Epidermal melanocyte (primary cell): Measurements from ENCODE around the gene FAM83D.
"Not testable (repeated sequence)": the region's sequence is repeated elsewhere in the genome, so short reads cannot be mapped to it uniquely, and the experiment has no call there.

Experiments used
- DNase-seq: peaks from one replicate; pipeline ENCODE4 v3.0.0; 2011; ENCODE audit warnings: low spot score; ENCODE audit not compliant: insufficient read length

Gene FAM83D

GRCh38 chr20:38932457-38933120 lies 6.4 kb downstream of the FAM83D start:
- DNase-seq = no peak

- DNase-seq = no peak
Measured at GRCh38 chr20:38934530-38934929, 8.3 kb downstream of the FAM83D start.

- no peak for DNase-seq
Measured at GRCh38 chr20:38935285-38935684, 9.1 kb downstream of the FAM83D start.

DNA sequence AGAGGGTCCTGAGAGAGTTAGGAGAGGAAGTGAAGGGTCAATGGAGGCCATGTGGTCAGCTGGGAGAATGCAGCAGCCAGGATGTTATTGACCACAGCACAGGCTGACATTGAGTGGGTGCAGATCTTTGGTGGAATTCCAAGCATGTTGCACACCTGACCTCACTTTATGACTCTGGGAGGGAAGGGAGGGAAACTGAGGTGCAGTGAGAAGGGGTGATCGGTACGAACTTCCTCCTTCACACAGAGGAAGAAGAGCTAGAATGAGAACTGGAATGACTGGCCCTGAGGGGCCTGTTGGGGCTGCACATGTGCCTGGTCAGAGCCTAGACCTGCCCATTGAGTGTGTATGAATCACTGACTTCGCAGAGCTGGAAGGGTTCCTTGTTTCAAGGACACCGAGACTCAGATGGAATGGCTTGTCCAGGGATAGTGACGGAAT lies 9.8 kb downstream of the FAM83D start:
- no peak for DNase-seq

DNA sequence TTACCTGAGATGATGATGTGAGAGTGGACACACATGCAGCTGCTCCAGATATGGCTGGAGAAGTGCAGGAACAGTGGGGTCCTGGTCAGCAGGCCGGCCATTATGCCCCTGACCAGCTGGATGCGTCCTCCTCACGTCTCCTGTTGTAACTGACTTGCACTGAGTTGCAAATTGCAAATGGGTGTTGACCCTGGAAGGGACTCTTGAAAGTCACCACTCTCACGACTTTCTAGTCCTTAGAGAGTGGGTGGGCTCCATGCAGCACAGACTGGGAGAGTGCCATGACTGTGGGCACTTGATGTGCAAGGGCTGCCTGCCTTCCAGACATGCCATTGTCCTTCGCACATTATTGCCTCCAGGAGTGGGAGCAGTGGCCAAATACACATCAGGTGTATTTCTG lies 10.8 kb downstream of the FAM83D start:
- DNase-seq = no peak

- no peak for DNase-seq
Measured at GRCh38 chr20:38937978-38938473, 11.8 kb downstream of the FAM83D start.

DNA sequence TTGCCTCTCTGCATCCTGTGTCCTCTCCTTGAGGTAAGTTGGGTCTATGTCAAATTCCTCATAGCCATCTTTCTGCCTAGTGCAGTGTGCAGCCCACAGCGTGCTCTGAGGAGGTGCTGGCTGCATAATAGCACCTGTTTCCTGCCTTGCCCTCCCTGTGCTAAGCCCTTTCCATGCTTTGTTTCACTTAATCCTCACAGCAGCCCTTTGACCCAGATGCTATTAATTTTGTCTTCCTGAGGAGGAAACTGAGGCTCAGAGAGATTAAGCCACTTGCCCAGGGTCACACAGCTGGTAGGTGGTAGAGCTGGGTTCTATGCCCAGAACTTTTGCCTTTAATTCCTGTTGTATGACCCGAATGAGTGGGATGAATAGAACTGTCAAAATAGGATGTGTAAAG lies 13.5 kb downstream of the FAM83D start:
- no peak for DNase-seq

- no peak for DNase-seq
Measured at GRCh38 chr20:38940644-38941043, 14.4 kb downstream of the FAM83D start.

DNA sequence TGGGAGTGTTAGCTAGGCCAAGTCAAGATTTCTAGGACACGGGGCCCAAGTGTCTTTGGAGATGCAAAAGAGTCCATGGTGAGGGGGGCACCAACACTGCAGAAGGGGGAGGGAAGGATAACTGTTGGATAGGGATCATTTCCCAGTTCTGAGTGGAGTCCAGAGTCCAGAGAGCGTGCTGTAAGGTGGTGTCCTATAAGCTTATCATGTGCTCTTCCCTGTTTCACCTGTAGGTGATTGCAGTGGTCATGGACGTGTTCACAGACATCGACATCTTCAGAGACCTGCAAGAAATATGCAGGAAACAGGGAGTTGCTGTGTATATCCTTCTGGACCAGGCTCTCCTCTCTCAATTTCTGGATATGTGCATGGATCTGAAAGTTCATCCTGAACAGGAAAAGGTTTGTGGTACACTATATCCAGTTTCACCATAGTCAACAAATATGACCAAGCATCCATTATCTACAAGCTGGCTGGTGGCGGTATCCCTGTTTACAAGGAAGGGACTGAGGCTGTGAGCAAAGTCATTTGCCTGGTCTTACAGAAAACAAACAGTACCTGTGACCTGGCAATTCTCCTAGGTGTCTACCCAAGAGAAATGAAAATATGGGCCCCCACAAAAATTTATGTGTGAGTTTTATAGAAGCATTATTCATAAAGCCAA lies 15.6 kb downstream of the FAM83D start:
- DNase-seq = no peak

- DNase-seq = no peak
Measured at GRCh38 chr20:38945012-38945411, 18.8 kb downstream of the FAM83D start.

DNA sequence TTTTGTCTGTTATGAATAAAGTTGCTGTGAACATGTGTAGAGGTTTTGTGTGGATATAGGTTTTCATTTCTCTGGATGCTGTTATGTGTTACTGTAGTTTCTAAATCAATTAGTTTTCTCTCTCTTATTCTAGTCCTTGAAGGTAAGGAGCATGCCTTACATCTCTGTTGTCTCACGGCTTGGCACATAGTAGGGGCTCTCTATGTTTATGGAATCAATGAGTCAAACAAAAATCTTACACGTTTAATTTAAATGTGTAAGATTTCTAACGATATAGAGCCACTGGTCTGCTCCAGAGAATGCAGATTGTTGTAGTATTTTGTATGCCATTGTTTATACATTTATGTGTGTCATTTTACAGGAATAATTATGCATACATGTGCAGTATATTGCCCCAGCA lies 20.6 kb downstream of the FAM83D start:
- DNase-seq = no peak

- DNase-seq = no peak
Measured at GRCh38 chr20:38947931-38948362, 21.7 kb downstream of the FAM83D start.

DNA sequence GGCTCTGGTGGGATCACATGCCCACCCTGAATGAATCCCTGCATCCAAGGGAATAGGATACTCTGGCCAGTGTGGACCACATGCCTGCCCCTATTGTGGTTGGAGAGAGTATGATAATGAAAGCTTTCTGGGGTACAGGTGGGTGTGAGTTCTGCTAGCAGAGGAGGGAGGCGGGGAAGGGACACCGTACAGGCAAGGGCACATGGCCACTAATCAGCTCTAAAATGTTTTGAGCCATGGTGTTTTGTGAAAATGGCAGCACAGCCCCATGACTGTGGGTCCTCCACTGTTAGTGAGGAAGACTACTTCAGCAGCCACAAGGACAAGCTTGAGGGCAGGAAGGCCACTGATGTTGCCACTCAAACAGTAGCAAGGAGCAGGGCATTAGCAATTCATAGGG lies 24.0 kb downstream of the FAM83D start:
- no peak for DNase-seq

GRCh38 chr20:38951611-38952010 lies 25.4 kb downstream of the FAM83D start:
- DNase-seq = no peak

GRCh38 chr20:38952153-38952552 lies 25.9 kb downstream of the FAM83D start:
- no peak for DNase-seq

GRCh38 chr20:38953630-38954340 lies 27.6 kb downstream of the FAM83D start:
- DNase-seq = no peak

- no peak for DNase-seq
Measured at GRCh38 chr20:38957235-38957876, 31.1 kb downstream of the FAM83D start.

DNA sequence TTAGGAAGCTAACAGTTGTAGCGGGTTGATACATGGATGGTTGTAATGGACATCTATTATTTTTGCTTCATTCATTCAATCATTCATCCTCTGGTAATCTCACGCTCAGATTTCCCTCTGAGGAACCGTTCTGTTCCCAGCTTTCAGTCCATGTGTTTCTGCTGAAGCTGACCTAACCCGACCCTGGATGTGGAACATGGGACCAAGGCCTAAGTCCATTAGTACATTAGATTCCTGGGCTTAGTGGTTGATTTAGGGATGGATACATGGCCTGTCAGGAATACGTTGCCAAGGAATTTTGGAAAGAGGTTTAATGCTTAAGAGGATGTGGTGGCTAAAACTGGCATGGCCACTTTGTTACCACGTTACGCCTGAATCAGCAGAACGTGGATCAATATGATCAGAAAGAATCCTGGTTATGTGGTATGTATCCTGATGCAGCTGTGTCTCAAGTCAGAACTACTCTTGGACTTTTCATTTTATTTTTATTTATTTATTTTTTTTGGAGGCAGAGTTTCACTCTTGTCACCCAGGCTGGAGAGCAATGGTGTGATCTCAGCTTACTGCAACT lies 31.8 kb downstream of the FAM83D start:
- no peak for DNase-seq

DNA sequence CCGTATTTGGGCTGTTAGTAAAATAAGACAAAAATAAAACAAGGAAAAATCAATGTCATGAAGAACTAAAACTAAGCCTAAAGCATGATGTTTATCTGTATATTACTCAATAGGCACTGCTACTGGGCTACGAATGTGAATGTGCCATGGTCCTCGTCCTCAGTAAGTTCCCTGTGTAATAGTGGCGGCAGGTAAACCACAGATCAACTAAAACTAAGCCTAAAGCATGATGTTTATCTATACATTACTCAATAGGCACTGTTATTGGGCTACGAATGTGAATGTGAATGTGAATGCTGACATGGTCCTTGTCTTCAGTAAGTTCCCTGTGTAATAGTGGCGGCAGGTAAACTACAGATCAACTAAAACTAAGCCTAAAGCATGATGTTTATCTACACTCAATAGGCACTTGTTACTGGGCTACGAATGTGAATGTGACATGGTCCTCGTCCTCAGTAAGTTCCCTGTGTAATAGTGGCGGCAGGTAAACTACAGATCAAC lies 34.0 kb downstream of the FAM83D start:
- DNase-seq = not testable (repeated sequence)

- DNase-seq = no peak
Measured at GRCh38 chr20:38961530-38962043, 35.4 kb downstream of the FAM83D start.
